Hepatocyte (in vitro differentiated cells): Measurements from ENCODE around the gene CCDC88C.

ENCODE experiments used
- CTCF ChIP-seq: fragments of 200-600 bp; sonication (generic); IDR thresholded peaks from 2 replicates; pipeline ENCODE4 v1.5.1; 2016; ENCODE audit warnings: antibody characterized with exemption, mild to moderate bottlenecking; ENCODE audit not compliant: poor library complexity
- EZH2 ChIP-seq: fragments of 200-600 bp; sonication (generic); IDR thresholded peaks from 2 replicates; pipeline ENCODE4 v1.6.1; 2016; ENCODE audit warnings: antibody characterized with exemption, mild to moderate bottlenecking, borderline replicate concordance
- EZH2phosphoT487 ChIP-seq: fragments of 200-600 bp; sonication (generic); IDR thresholded peaks from one replicate; pipeline ENCODE4 v1.6.1; 2018; ENCODE audit warnings: antibody characterized with exemption, mild to moderate bottlenecking, low read depth, moderate library complexity; ENCODE audit not compliant: unreplicated experiment, severe bottlenecking

- TF ChIP-seq CTCF (no peak), EZH2 (no peak), EZH2phosphoT487 (no peak)
Measured at GRCh38 chr14:91323031-91323430, 94.6 kb downstream of the CCDC88C start.
